Superior temporal gyrus (tissue), 1 donor: ENCODE results near the gene CCDC149.

Source experiments
- DNase-seq: peaks from one replicate; pipeline ENCODE4 v3.0.0-alpha.2; 2016; ENCODE audit errors: extremely low spot score

The CCDC149 gene

DNA sequence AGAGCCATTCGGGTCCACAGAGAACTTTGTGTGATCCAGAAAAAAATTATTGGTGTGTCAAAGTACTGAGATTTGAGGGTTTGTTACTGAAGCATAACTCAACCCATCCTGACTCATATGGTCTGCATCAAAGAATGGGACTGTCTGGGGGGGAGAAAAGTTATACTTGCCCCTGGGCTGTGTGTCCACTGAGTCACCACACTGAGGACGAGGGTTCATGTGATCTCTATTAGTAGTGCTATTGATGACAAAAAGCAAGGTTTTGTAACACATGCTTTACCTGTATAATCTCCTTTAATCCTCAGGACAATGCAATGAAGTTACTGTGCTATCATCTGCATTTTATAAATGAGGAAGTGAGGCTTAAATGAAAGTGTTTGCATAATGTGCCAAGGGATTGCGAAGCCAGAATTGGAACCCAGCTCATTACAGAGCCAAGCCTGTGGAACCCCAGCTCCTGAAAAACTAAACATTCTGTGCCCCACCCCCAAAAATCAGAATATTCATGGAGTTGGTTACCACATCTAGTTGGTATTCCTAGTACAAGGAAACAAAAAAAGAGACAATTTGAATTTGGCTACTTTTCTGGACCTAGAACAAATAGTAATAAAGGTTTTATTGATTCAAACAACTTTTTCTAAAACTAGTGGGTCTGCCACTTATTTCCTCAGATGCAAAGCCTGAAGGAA is 31.2 kb downstream of the CCDC149 start:
- DNase-seq = no peak

DNA sequence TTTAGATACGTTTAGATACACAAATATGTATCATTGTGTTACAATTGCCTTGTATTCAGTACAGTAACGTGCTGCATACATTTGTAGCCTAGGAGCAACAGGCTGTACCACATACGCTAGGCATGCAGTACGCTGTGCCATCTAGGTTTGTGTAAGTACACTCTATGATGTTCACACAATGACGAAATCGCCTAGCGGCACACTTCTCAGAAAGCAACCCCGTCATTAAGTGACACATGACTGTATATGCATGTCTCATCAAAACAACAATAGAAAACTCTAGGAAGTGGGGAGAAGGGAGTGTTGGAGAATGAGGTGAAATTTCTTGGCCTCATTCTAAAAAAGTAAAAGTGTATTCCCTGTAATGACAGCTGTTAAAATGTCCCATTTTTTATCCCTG is 32.7 kb downstream of the CCDC149 start:
- DNase-seq = no peak

DNA sequence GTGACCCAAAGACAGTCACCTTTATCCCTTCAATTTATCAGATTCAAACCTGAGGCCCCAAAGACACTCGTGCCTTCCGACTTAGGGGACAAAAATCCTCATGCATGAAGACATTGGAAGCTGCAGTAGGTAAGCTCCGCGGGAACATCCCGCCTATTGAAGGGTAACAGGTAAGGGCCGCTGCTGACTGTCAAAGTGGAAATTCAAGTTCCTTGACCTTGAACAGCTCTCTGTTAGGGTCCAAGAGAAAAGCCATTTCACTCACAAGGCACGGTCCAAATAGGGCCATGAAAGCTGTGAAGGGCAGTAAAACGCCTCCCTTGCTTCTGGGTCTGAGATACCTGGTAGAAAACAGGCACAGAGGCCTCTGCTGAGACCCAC is 34.2 kb downstream of the CCDC149 start:
- DNase-seq = no peak

DNA sequence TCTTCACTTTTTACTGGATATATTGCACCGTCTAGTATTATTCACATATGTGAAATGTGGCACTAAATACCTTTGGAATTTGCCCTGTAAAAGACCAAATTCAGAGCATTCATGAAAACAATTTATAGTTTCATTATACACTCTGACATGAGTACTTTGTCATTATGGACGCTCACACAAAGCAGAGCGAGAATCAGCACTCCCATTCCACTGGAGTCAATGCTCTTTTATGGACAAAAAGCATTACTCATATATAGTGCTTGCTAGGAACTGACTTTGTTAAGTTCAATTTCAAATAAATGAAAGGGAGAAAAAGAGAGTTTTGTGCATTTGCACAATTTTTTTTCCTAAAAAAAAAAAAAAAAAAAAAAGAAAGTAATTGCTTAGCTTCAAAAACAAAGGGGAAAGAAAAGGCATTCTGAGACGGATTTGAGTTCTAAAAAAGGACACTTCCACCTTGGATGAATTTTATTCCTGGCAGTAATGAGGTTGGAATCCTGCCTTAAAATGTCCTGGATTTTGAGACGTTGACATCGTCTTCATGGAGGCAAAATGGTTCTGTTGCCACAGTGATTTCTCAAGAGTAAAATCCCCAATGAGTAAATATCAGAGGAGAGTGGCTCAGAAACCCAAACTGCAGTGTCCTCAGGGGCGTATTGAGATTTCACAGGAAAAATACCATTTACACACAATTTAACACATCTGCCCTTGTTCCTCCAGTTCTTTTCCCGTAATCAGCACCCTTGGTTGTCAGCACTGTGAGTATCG is 34.8 kb downstream of the CCDC149 start:
- DNase-seq = no peak

DNA sequence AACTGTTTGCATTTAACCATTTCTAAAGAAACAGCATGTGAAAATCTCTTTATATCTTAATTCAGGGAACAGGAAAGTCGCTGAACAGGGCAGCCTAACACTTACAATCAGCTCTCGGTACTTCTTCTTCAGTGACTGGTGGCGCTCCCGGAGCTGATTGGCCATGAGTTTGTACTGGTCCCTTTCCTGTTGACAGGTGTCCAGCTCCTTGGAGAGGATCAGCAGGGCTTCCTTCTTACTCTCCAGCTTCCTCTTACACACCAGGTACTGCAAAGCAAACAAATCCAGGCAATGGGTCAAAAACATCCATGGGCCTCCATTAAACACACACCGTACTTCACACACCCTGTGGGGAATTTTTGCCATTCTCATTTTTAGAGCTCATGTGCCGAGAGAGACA is 36.4 kb downstream of the CCDC149 start:
- no peak for DNase-seq

DNA sequence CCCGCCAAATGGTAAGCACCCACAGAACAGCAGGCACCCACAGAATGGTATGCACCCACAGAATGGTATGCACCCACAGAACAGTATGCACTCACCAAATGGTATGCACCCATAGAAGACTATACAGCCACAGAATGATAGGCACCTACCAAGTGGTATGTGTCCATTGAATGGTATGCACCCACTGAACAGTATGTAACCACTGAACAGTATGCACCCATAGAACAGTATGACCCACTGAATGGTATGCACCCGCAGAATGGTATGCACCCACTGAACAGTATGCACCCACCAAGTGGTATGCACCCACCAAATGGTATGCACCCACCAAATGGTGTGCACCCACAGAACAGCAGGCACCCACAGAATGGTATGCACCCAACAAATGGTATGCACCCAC is 40.1 kb downstream of the CCDC149 start:
- DNase-seq = no peak

DNA sequence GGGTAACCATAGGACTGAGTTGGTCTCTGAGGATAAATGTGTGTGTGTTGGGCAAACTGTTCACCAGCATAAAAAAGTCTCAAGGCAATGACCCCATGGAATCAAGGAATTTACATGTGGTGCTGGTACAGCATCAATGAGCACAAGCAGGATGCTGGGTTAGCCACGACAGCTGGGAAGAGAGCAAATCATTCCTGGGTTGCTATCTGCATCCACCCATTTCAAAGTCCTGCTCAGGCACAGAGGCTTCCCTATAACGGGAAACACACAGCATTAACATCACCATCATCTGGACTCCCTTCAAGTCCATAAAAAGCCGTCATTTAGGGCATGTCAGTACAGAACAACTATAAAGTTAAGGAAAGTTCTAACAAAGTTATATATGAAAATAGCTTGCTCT is 41.6 kb downstream of the CCDC149 start:
- DNase-seq = no peak

DNA sequence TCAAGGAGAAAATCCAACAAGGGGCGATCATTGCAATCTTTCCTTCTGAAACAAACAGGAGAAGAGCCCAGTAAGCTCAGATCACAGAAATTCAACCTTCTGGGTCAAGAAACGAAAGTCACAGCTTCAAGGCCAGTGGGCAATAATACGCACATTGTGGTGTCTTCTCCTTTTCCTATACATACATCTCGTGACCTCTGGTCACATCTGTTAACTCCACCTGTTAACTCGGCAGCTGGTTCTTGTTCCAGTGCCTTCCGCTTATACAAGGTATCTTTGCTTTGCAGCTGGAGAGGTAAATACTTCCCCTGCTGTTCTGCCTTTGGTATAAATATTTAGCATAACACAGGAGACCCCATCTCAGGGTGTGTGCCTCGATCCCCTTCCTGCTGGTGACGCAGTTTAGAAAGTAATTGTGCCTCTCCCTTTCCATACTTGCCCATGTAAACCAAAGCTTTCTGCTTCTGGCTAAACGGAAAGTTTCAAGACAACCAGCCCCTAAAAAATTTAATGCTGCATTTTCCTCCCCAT is 45.0 kb downstream of the CCDC149 start:
- no peak for DNase-seq

DNA sequence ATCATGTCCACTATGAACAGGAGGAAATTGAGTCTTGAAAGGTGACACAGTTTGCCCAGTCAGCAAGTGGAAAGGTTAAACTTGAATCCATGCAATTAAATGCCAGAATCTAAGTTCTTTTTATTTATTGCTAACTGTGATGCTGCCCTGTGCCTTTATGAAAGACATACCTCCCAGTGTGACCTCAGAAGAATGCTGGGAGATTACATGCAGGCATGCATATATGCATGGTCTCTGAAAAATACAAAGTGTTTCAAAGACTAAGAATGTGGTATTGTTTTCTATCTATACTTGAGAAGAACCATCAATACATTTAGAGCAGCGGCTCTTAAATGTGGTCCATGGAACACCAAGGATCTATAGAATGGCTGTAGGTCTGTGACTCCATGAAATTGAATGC is 45.6 kb downstream of the CCDC149 start:
- no peak for DNase-seq

DNA sequence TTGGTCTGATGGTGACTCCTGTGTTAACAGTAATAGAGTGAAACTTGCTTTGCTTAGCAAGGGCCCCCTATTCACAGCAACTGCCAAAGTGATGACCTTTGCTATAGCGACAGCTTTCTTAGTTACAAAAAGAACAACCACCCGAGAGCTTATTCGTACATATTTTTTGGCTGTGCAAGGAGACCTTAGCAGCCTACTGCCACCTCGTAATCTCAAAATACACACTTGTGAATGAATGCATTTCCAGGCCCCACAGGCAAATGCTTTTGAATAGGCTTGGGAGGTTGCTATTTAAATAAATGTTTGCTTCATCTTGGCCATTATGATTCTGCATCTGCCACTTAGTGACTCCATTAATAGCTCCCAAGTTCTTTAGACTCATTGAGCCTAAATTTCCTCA is 47.4 kb downstream of the CCDC149 start:
- DNase-seq = no peak

DNA sequence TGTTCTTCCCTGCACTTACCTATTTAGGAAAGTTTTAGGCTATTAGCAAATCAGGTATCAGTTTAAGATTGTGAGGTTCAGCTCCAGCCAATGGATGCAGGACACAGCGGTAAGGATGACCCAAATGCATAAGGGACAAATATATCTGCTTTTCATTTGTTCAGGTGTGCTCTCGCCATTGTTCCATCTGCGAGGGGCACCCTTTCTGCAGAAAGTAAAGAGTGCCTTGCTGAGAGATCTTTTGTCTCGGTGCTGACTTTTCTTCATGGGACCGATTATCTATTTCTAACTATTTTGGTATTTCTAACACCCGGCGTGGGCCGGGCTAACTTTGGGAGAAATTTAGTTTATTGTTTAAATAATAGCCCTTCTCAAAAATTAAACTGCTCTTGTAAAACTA is 49.0 kb downstream of the CCDC149 start:
- no peak for DNase-seq

DNA sequence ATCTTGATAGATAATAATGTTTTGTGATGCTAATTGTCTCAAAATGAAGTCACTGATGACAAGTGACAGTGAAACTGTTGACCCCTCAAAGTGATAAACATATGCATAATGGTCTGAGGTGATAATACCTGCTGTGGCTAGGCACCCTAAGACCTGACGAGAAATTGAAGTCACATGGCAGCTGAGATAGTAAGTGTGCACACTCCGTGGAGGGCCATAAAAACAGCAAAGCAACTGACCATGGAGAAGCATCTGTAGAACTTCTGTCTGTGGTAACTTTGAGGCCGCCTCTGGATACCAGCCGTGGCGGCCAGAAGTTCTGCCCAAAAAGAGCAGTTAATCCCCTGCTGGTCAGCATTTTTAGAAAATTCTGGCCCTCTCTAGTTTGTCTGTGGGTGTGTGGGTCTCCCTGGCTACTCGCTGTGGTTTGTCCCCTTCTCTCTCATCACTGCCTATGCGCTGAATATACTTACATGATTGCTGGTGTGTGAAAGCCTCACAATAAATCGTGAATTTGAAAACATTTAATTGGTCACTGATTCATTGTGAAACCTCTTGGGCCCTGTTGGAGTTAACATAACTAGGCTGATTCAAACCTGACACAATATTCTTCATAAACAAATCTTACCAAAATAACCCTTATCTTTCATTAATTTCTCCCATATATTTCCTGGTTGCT is 50.6 kb downstream of the CCDC149 start:
- no peak for DNase-seq

DNA sequence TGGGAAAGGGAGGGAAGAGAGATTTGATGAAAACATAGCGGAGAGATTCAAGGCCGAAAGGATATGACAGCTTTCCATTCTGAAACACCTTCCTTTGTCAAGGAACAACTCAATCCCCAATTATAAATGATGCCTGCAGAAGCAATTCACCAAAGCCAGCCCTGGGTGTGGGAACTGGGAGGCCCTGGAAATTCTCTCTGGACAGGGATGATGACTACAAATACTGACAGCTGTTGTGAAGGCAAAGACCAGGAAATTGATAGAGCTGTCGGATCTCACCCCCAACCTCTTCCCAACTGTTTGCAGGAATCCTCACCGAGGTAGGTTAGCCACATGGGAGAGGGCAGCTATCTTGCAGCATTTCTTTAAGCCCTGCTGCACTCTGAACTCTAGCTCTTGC is 54.3 kb downstream of the CCDC149 start:
- no peak for DNase-seq

DNA sequence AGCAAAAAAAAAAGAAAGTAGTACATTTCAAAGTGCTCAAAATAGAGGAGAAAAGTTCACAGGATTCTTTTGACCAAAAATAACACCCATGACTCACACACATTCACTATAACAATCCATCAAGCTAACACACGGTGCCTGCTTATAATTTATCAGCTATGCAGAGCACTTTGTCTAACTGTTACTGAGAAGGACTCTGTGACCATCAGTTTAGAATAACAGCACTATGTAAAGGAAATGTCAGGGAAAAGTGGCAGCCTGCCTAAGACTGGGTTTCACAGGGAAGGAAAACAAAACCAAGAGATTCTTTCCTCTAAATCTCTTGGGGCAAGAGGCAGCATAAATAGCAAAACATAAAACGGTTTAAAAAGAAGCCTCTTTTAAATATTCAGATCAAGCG is 54.8 kb downstream of the CCDC149 start:
- no peak for DNase-seq

DNA sequence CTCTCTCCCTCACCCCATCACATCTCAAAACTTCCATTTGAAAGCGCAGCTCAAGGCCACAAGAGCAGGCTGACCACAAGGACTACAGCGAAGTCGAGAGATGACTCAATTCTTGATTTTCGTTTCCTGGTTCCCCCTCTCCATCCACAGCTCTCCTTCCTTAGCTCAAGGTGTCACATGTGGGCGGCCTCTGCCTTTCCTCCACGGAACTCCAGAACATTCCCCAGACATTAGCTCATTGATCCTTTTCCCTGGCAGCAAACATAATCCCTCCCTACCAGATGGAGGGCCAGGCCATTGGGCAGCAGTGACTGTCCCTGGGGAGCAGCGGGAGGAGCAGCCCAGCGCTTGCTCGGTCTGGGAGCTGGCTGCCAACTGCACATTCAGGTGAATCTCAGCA is 56.3 kb downstream of the CCDC149 start:
- DNase-seq = no peak

DNA sequence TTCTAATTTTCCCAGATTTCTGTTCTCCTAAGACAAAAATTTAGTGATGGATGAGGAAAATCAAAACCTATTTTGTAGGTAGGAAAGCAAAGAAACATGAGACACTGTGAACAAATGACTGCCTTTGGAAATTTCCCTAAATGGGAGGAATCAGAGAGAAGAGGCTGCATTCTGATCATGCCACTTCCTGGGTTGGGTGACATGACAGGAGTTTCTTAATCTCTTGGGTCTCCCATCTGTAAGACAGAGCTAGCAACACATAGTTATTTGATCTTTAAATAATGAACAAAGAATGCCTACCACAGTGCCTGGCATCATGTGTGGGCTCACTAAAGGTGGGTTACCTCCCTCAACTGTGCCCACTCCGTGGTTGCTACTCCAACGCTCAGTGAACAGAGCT is 57.1 kb downstream of the CCDC149 start:
- DNase-seq = no peak

DNA sequence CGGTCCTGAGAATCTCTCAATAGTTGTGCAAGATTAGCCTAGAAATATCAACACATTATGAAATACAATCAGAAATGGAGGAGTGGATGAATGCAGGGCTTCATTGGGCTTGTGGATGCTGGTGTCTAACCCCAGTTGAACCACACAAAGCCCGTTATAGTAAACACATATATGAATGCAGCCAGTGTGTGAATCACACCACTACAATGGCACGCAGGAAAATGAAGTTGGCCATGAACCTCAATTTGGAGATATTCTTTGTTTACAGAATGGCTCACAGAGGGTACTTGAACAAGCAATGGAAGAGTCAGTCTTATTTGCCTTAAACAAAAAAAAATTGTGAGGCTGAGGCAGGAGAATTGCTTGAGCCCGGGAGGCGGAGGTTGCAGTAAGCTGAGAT is 59.7 kb downstream of the CCDC149 start:
- peak; percentile 65 for DNase-seq

DNA sequence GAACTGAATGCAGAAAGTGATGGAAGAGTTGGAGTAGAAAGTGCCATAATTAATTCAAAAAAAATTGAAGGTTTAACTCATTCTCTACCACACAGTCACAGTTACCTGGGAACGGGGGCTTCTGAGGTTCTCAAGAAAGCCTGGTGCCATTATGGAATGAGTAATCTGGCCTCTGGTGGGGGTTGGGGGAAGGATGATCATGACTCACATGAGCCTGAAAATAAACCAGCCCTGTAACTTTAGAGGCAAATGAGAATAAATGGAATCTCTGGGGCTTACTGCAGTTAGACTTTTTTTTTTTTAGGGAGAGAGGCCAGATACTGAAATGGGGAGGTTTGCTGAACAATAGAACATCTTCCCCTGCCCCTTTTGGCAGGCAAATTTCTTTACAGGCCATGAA is 62.2 kb downstream of the CCDC149 start:
- DNase-seq = no peak

DNA sequence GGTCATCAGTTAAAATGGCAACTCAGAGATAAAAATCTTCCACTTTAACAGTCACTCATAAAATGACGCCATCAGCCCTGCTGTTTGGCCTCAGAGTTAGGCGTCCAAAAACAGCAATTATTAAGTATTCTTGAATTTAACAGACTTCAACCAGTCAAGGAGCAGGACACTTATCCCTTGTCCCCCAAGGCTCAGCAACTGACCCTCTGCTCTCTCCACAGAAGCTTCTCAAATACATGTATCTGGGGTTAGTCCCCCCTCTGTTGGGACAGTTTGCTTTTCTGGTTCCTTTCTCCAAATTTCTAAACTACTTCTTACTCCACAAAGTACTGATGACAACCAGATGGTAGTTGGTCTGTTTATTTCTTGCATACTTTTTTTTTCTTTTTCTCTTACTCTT is 63.1 kb downstream of the CCDC149 start:
- no peak for DNase-seq

DNA sequence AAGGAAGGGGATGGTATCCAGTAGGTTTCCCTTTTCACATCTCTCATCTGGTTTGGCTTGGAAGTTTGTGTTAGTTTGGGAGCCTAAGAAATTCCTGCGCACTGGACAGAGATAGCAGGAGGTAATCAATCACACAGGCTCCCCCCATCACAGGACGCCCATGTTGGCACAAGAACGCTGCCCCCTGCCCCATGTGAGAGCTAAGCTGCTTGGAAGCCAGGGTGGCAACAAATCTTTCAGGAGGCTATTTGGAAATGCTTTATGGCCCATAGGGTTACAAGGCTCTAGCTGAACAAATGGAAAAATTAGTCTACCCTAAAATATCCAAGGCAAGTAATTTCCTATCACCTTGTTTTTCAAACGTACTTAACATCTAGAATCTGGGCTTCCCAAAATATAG is 63.5 kb downstream of the CCDC149 start:
- DNase-seq = no peak

DNA sequence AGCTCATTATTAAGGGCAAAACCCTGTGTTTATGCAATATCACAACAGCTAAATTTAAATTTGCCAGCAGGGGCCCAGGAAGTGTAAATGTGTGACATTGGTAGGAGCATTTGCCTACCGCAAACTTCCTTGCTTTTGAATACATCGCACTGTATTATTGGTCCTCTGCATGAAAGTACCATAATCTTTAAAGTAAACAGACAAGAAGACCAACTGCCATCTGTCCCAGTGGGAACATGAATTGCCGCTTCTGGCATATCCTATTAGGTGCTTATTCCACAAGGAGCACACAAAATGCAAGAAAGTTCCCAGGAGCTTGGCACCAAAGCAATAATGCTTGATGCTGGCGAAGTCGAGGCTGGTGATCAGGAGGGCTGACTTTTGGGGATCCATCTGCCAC is 66.1 kb downstream of the CCDC149 start:
- DNase-seq = no peak

DNA sequence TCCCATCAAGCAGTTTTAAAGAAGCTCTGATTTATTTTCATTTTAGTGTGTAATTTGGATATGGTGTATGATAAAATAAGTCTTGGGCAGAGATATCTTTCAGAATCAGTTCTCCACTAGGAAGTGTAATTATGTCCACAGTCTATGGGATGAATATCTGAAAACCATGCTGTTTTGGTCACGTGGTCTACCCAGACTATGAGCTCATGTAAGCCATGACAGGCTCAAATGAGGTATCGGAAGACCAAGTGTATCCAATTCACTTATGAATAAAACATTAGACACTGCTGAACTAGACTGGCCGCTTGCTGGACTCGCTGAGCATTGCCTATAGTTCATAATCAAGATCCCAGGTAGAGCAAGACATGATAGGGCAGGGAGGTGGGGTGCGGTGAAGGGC is 66.9 kb downstream of the CCDC149 start:
- DNase-seq = no peak

DNA sequence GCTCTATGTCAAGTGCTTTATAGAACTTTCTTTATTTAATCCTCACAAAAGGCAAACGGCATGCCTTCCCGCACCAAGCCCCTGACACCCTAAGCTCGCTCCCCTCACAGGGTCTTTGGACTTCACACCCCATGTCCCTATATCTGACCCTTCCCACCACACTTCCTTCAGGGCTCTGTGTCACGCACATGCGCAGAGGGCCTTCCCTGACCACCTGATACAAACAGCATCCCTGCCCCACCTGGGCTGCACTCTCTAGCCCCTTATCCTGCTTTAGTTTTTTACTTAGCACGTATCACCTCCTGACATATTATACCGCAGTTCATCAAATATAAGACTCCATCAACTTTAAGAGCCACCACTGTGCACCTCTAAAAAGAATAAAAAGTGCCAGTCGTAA is 67.7 kb downstream of the CCDC149 start:
- no peak for DNase-seq
